ENCODE data around the gene MOB3A. TPM values are rescaled to one million over a fixed set of nuclear protein-coding genes. Genes with fewer than 3 reads are reported as not detected.
A peak's percentile ranks its signal among the peaks of the same experiment; 100 is the strongest.

MOB3A gene
- total and polyA plus RNA-seq, 2 of the 13 experiments (the other 11 are each of a cell fraction or from before 2014, with no cell fraction given) = 3.5 to 17.8 TPM

DNA sequence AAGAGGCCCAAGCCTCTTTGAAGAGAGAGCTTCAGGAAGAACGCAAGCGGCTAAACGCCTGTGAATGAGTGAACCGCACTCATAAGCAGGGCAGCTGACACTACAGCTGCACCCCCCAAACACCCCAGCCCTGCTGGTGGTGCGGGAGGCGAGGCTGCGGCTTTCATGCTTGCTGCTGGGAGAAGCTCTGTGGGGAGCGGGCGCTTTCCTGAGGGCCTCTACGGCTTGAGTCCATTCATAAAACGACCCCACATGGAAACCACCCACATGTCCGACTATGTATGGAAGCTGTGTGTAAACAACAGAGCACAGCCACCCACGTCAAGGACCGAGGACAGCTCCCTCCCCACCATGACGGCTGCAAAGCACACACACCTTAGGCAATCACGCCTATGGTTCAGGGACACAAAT lies 49.7 kb upstream of the MOB3A start (continued):
- TF ChIP-seq ZNF619 (CRISPR knock-in tag; IDR thresholded peaks at IDR 0.05) (no peak), TARDBP (CRISPR knock-in tag; IDR thresholded peaks at IDR 0.05) (0 out of 2 replicates have a peak, but pooled peaks have one; percentile 21), RFX3 (CRISPR knock-in tag; IDR thresholded peaks at IDR 0.05) (no peak), TGIF2 (CRISPR knock-in tag; IDR thresholded peaks at IDR 0.05) (peak; percentile 59; the same call in 1 of the 2 replicates), FOXA3 (CRISPR knock-in tag; IDR thresholded peaks at IDR 0.05) (0 out of 2 replicates have a peak, but pooled peaks have one; percentile 23), MTA1 (CRISPR knock-in tag; IDR thresholded peaks at IDR 0.05; ENCODE audit: borderline replicate concordance) (0 out of 2 replicates have a peak, but pooled peaks have one; percentile 20), RARG (CRISPR knock-in tag; IDR thresholded peaks at IDR 0.05; ENCODE audit: low read depth) (no peak), ZNF510 (CRISPR knock-in tag; IDR thresholded peaks at IDR 0.05; ENCODE audit: low read depth) (no peak), ZNF180 (CRISPR knock-in tag; IDR thresholded peaks at IDR 0.05; ENCODE audit: borderline replicate concordance, low read depth) (no peak), MXI1 (IDR thresholded peaks at IDR 0.05; ENCODE audit: borderline replicate concordance, low read depth, low read length) (0 out of 3 replicates have a peak, but pooled peaks have one; percentile 35), NCOA2 (CRISPR knock-in tag; IDR thresholded peaks at IDR 0.05) (no peak), FOXJ3 (CRISPR knock-in tag; IDR thresholded peaks at IDR 0.05; ENCODE audit: borderline replicate concordance) (no peak), SMYD3 (CRISPR knock-in tag; IDR thresholded peaks at IDR 0.05) (no peak), YY1 (IDR thresholded peaks at IDR 0.05; ENCODE audit: insufficient read depth, insufficient replicate concordance, low read depth, low read length) (no peak), ZNF543 (CRISPR knock-in tag; IDR thresholded peaks at IDR 0.05) (no peak), ZNF337 (CRISPR knock-in tag; IDR thresholded peaks at IDR 0.05; ENCODE audit: borderline replicate concordance, low read depth) (no peak), PCBP1 (IDR thresholded peaks at IDR 0.05; ENCODE audit: borderline replicate concordance, low read depth, low read length) (no peak), MLXIP (CRISPR knock-in tag; IDR thresholded peaks at IDR 0.05; ENCODE audit: borderline replicate concordance) (no peak), FOXA1 (IDR thresholded peaks at IDR 0.05) (no peak), FOXA1 (CRISPR knock-in tag; IDR thresholded peaks at IDR 0.05) (peak; percentile 38; the same call in 1 of the 2 replicates), PREB (CRISPR knock-in tag; IDR thresholded peaks at IDR 0.05) (no peak), YEATS2 (CRISPR knock-in tag; IDR thresholded peaks at IDR 0.05; ENCODE audit: borderline replicate concordance) (peak; percentile 5; the same call in 1 of the 2 replicates), TCF12 (IDR thresholded peaks at IDR 0.05) (no peak), TCF12 (CRISPR knock-in tag; IDR thresholded peaks at IDR 0.05) (no peak)
- TF ChIP-seq, protein P1, sequence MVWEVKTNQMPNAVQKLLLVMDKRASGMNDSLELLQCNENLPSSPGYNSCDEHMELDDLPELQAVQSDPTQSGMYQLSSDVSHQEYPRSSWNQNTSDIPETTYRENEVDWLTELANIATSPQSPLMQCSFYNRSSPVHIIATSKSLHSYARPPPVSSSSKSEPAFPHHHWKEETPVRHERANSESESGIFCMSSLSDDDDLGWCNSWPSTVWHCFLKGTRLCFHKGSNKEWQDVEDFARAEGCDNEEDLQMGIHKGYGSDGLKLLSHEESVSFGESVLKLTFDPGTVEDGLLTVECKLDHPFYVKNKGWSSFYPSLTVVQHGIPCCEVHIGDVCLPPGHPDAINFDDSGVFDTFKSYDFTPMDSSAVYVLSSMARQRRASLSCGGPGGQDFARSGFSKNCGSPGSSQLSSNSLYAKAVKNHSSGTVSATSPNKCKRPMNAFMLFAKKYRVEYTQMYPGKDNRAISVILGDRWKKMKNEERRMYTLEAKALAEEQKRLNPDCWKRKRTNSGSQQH (CRISPR knock-in tag; IDR thresholded peaks at IDR 0.05; ENCODE audit: low read depth) = 0 out of 2 replicates have a peak, but pooled peaks have one; percentile 41
- TF ChIP-seq, protein P2, sequence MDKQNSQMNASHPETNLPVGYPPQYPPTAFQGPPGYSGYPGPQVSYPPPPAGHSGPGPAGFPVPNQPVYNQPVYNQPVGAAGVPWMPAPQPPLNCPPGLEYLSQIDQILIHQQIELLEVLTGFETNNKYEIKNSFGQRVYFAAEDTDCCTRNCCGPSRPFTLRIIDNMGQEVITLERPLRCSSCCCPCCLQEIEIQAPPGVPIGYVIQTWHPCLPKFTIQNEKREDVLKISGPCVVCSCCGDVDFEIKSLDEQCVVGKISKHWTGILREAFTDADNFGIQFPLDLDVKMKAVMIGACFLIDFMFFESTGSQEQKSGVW (CRISPR knock-in tag; IDR thresholded peaks at IDR 0.05; ENCODE audit: borderline replicate concordance) = no peak

Measured in HepG2 (cell line).